Caco-2 (cell line): ENCODE data around the gene LCN9. TPM values are rescaled to one million over a fixed set of nuclear protein-coding genes. Genes with fewer than 3 reads are reported as not detected.

Experiments
- BruUV-seq: library from RNA; stranded (reverse); fragments of 400-500 nt; replicated peaks from 2 replicates; lab custom pipeline; 2021; lab: Mats Ljungman, UMichigan
- CTCF ChIA-PET: fragments of 300-600 bp; sonication (Branson Sonifier 250); formaldehyde crosslinking; loops from one replicate; lab custom pipeline; 2022; ENCODE audit warnings: antibody characterized with exemption; lab: Charles Lee
- POLR2A ChIA-PET: fragments of 300-600 bp; sonication (Branson Sonifier 250); formaldehyde crosslinking; loops from one replicate; lab custom pipeline; 2022; ENCODE audit warnings: antibody characterized with exemption; lab: Charles Lee
- DNase-seq, 2 experiments: peaks; one replicate each; pipeline versions ENCODE4 v3.0.0 to v3.0.0-alpha.2; 2020 to 2022
- H3K27me3 ChIP-seq: replicated peaks from 2 replicates; pipeline ENCODE4 v1.6.0; 2011; ENCODE audit warnings: low read length; ENCODE audit not compliant: control insufficient read depth, insufficient read depth
- H3K36me3 ChIP-seq: 2 replicates; pipeline ENCODE4 v1.5.1; 2011; ENCODE audit warnings: low read length; ENCODE audit not compliant: control insufficient read depth, insufficient read depth
- H3K4me1 ChIP-seq: fragments of 250-450 bp; sonication (Bioruptor Pico); 2 replicates; pipeline ENCODE4 v1.5.1; 2020; ENCODE audit warnings: mild to moderate bottlenecking
- H3K4me3 ChIP-seq: 2 replicates; pipeline ENCODE4 v1.5.1; 2011; ENCODE audit warnings: low read depth, mild to moderate bottlenecking, control low read depth, low read length
- H3K9me3 ChIP-seq: fragments of 250-450 bp; sonication (Bioruptor Pico); 2 replicates; pipeline ENCODE4 v1.5.1; 2020; ENCODE audit warnings: mild to moderate bottlenecking, moderate library complexity
- H3K27ac Mint-ChIP-seq: one replicate; pipeline ENCODE4 v1.8.0; 2022; ENCODE audit warnings: mixed read lengths; ENCODE audit not compliant: unreplicated experiment
- H3K27me3 Mint-ChIP-seq: one replicate; pipeline ENCODE4 v1.8.0; 2022; ENCODE audit warnings: mixed read lengths; ENCODE audit not compliant: insufficient read depth, unreplicated experiment
- H3K36me3 Mint-ChIP-seq: one replicate; pipeline ENCODE4 v1.8.0; 2022; ENCODE audit warnings: mild to moderate bottlenecking, mixed read lengths; ENCODE audit not compliant: insufficient read depth, unreplicated experiment
- H3K4me1 Mint-ChIP-seq: one replicate; pipeline ENCODE4 v1.8.0; 2022; ENCODE audit warnings: low read depth, mixed read lengths; ENCODE audit not compliant: unreplicated experiment
- H3K4me3 Mint-ChIP-seq: one replicate; pipeline ENCODE4 v1.8.0; 2022; ENCODE audit warnings: mild to moderate bottlenecking, moderate library complexity, mixed read lengths; ENCODE audit not compliant: unreplicated experiment
- H3K9me3 Mint-ChIP-seq: one replicate; pipeline ENCODE4 v1.8.0; 2022; ENCODE audit warnings: mixed read lengths; ENCODE audit not compliant: unreplicated experiment
- CTCF ChIP-seq, 2 experiments: fragments of 200-600 bp in 1 of 2; IDR thresholded peaks; 1 replicate in 1 of 2; 2 replicates in 1 of 2; pipeline versions ENCODE4 v1.5.1 to v1.8.0; 2011 to 2022; ENCODE audit warnings: antibody characterized with exemption in 1 of 2, control low read depth in 1 of 2, inconsistent platforms in 1 of 2, low read depth in 1 of 2, low read length in 1 of 2, mild to moderate bottlenecking in 1 of 2, moderate library complexity in 1 of 2; ENCODE audit not compliant: insufficient read depth in 1 of 2, severe bottlenecking in 1 of 2, unreplicated experiment in 1 of 2
- intact Hi-C: fragments of 100-400 bp; cut with micrococcal nuclease; formaldehyde crosslinking; loops from one replicate; pipeline ENCODE4 v1.10.0; 2022; ENCODE audit not compliant: unreplicated experiment
- total RNA-seq: library from RNA; stranded (reverse); gene quantifications from 2 replicates; pipeline ENCODE4 v1.2.3, GENCODE V29; 2022

Gene LCN9
- total RNA-seq, 1 experiment from 2014 or later, result not detected

DNA sequence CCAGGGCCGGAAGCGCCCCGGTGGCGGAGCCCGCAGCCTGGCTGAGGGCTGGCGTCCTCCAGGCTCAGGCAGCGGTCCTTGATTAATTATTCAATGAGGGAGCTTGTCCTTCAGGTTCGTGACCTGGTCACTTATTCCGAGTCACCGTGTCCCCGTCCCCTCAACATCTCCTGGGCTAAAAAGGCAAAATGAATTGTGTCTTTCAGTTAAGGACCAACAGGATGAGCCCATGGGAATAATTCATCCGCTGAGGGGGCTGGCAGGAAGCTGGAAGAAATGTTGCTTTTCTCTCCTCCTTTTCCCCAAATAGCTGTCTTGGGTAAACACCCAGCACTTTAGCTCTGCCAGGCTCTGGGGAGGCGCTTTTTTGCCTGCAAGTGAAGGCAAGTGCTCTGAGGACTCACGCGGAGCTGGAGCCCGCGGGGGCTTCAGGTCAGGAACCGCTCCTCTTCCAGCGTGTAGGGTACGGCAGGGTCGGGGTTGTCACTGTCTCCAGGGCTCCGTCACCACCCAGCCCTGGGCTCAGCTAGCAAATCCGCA, 52.0 kb downstream of the LCN9 start:
- H3K4me3 ChIP-seq, result no peak overlapping the region
- no peak for DNase-seq
- H3K27me3 Mint-ChIP-seq, result peaks cover 24% of the 10 kb centered on the region
- POLR2A ChIA-PET, result no interaction called here
- H3K36me3 ChIP-seq, result no peaks in the 10 kb centered on the region
- no peaks in the 10 kb centered on the region for H3K36me3 Mint-ChIP-seq
- CTCF ChIA-PET, result no interaction called here
- intact Hi-C loops, result no loop called here
- H3K27me3 ChIP-seq, result no peaks in the 10 kb centered on the region; the same call in 1 of the 2 replicates
- BruUV-seq, result no TSS peak
- H3K27ac Mint-ChIP-seq, result no peak overlapping the region
- H3K4me1 ChIP-seq, result no peaks in the 10 kb centered on the region
- no peak overlapping the region for H3K4me3 Mint-ChIP-seq
- TF ChIP-seq CTCF (IDR thresholded peaks at IDR 0.05; ENCODE audit: insufficient read depth in 1 of 2, low read depth in 1 of 2, low read length in 1 of 2, severe bottlenecking in 1 of 2, unreplicated experiment in 1 of 2), result no peak
- H3K9me3 ChIP-seq, result no peaks in the 10 kb centered on the region
- H3K9me3 Mint-ChIP-seq, result no peaks in the 10 kb centered on the region
- H3K4me1 Mint-ChIP-seq, result no peaks in the 10 kb centered on the region

DNA sequence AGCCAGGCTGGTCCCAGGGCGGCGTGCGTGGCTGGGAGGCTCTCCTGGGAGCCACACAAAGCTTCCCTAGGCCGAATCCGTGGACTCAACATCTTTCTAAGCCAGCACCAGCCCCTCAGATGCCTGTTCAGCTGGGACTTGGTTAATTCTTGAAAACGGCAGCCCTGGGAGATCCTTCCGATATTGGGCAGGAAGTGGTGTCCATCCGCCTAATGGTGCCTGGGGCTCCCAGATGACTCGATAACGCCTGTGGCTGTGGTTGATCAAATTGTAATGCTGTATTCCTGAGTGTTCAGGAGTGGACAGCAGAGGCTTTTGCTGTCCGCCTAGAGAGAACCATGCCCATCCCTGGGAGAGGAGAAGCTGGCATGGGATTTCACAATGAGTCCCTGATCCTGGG, 52.9 kb downstream of the LCN9 start:
- DNase-seq, result no peak
- Mint-ChIP-seq H3K9me3 (no peaks in the 10 kb centered on the region), H3K27ac (no peak overlapping the region), H3K4me3 (no peak overlapping the region), H3K36me3 (no peaks in the 10 kb centered on the region), H3K4me1 (no peaks in the 10 kb centered on the region), H3K27me3 (peaks cover 17% of the 10 kb centered on the region)
- H3K9me3 ChIP-seq, result no peaks in the 10 kb centered on the region
- H3K27me3 ChIP-seq, result no peaks in the 10 kb centered on the region; the same call in 1 of the 2 replicates
- TF ChIP-seq CTCF (IDR thresholded peaks at IDR 0.05; ENCODE audit: insufficient read depth in 1 of 2, low read depth in 1 of 2, low read length in 1 of 2, severe bottlenecking in 1 of 2, unreplicated experiment in 1 of 2), result no peak
- BruUV-seq, result no TSS peak
- H3K36me3 ChIP-seq, result no peaks in the 10 kb centered on the region
- no peaks in the 10 kb centered on the region for H3K4me1 ChIP-seq
- POLR2A ChIA-PET, result no interaction called here
- intact Hi-C loops, result no loop called here
- CTCF ChIA-PET, result no interaction called here
- no peak overlapping the region for H3K4me3 ChIP-seq

Other genes starting within 250 kb of the LCN9 start
- 23.7 and 24.3 TPM in 2 replicates for gene PPP1R26, start 183.5 kb upstream of the LCN9 start, total RNA-seq
- 65.5 and 66.9 TPM in 2 replicates for gene MRPS2, start 162.6 kb upstream of the LCN9 start, total RNA-seq
- gene LCN1, start 141.9 kb upstream of the LCN9 start, total RNA-seq, result not detected in 2 replicates
- not detected in 2 replicates for gene OBP2A, start 117.2 kb upstream of the LCN9 start, total RNA-seq
- not detected in 2 replicates for gene PAEP, start 101.6 kb upstream of the LCN9 start, total RNA-seq
- gene GLT6D1, start 23.8 kb upstream of the LCN9 start, total RNA-seq, result not detected in 2 replicates
- gene SOHLH1, start 36.2 kb downstream of the LCN9 start, total RNA-seq, result 42.6 and 44.9 TPM in 2 replicates
- gene KCNT1, start 38.9 kb downstream of the LCN9 start, total RNA-seq, result 0.09 and 0.14 TPM in 2 replicates
- gene CAMSAP1, start 244.2 kb downstream of the LCN9 start, total RNA-seq, result 31.3 and 38.2 TPM in 2 replicates